ENCODE data around the gene PLB1.

Gene PLB1

GRCh38 chr2:28510184-28510583 lies 14.3 kb downstream of the PLB1 start:
- no peaks in the 10 kb centered on the region for H3K4me1 ChIP-seq (ENCODE audit: control insufficient read depth, insufficient read depth, low read length)
- no peaks in the 10 kb centered on the region for H3K36me3 ChIP-seq (ENCODE audit: control insufficient read depth, insufficient read depth, low read length)
- H3K4me3 ChIP-seq (ENCODE audit: low read depth, low read length) = no peak overlapping the region
- no peaks in the 10 kb centered on the region for H3K9me3 ChIP-seq (ENCODE audit: control insufficient read depth, insufficient read depth, low read length)
- H3K27me3 ChIP-seq (ENCODE audit: control insufficient read depth, insufficient read depth, low read length) = no peaks in the 10 kb centered on the region
- no peak overlapping the region for H3K9ac ChIP-seq (ENCODE audit: low read depth, low read length)

DNA sequence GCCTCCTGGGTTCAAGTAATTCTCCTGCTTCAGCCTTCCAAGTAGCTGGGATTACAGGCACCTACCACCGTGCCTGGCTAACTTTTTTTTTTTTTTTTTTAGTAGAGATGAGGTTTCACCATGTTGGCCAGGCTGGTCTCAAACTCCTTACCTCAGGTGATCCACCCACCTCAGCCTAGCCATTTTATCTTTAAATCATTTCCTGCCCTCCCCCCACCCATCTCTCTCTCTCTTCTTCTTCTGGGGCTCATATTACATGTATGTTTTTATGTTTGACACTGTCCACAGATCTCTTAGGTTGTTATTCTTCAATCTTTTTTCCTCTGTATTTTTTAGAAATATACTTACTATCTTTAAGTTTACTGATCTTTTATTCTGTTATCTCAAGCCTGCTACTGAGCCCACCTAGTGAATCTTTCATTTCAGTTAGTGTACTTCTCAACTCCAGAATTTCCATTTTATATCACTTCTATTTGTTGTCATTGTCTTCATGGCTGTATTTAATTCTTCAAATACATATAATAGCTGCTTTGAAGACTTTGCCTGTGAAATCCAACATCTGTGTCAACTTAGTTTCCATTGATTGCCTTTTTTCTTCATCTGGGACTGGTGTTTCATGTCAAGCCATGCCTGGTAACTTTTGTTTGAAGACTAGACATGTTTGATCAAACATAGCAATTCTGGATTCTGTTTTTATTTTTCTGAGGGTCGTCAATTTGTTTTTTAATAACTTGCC lies 16.2 kb downstream of the PLB1 start:
- Histone ChIP-seq H3K4me1 (ENCODE audit: control insufficient read depth, insufficient read depth, low read length) (no peaks in the 10 kb centered on the region), H3K36me3 (ENCODE audit: control insufficient read depth, insufficient read depth, low read length) (no peaks in the 10 kb centered on the region), H3K9me3 (ENCODE audit: control insufficient read depth, insufficient read depth, low read length) (no peaks in the 10 kb centered on the region), H3K27me3 (ENCODE audit: control insufficient read depth, insufficient read depth, low read length) (no peaks in the 10 kb centered on the region), H3K9ac (ENCODE audit: low read depth, low read length) (no peak overlapping the region), H3K4me3 (ENCODE audit: low read depth, low read length) (no peak overlapping the region)

GRCh38 chr2:28512607-28512965 lies 16.7 kb downstream of the PLB1 start:
- Histone ChIP-seq H3K27me3 (ENCODE audit: control insufficient read depth, insufficient read depth, low read length) (no peaks in the 10 kb centered on the region), H3K36me3 (ENCODE audit: control insufficient read depth, insufficient read depth, low read length) (no peaks in the 10 kb centered on the region), H3K4me3 (ENCODE audit: low read depth, low read length) (no peak overlapping the region), H3K4me1 (ENCODE audit: control insufficient read depth, insufficient read depth, low read length) (no peaks in the 10 kb centered on the region), H3K9ac (ENCODE audit: low read depth, low read length) (no peak overlapping the region), H3K9me3 (ENCODE audit: control insufficient read depth, insufficient read depth, low read length) (no peaks in the 10 kb centered on the region)

DNA sequence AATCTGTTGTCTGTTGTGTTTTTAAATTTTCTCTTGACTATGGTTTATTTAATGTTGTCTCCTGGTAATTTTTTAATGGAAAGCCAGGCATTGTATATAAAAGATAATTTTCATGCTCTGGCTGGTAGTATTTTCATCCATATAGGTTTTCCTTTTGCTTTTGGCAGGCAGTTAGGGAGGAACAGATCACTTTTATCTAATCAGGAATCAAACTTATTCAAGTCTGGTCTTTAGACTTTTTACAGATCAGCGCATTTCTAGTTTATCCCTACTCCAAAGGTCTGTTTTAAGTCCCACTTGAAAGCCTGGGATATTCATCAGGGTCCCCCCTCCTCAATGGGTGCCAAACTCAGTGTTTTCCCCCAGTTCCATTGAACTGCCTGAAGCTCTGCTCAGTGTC lies 17.2 kb downstream of the PLB1 start:
- H3K36me3 ChIP-seq (ENCODE audit: control insufficient read depth, insufficient read depth, low read length) = no peaks in the 10 kb centered on the region
- no peaks in the 10 kb centered on the region for H3K27me3 ChIP-seq (ENCODE audit: control insufficient read depth, insufficient read depth, low read length)
- H3K9ac ChIP-seq (ENCODE audit: low read depth, low read length) = no peak overlapping the region

DNA sequence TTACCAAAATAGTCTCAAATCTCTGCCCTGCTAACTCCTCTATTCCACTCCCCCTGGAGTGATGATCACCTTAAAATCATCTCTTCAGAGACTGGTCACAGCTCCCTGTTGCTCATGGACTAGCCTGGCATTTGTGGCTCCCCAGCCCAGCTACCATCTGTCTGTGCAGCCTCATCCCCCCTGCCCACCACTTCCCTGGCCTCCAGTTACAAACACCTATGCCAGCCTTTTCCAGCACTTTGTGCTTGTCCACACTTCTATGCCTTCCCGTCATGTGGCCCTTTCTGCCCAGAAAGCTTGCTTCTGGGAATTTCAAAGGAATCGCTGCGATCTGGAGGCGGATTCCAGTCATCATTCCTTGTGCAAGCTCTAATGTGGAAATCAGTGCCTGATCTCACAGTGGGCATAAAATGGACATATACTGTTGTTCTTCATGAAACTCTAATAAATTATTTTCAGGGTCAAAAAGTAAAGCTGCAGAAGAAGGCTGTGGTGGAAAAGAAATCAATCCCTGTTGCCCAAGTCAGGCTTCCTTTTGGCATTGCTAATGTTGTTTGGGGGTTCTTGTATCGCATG lies 19.4 kb downstream of the PLB1 start:
- Histone ChIP-seq H3K27me3 (ENCODE audit: control insufficient read depth, insufficient read depth, low read length) (no peaks in the 10 kb centered on the region), H3K4me1 (ENCODE audit: control insufficient read depth, insufficient read depth, low read length) (no peaks in the 10 kb centered on the region), H3K9ac (ENCODE audit: low read depth, low read length) (no peak overlapping the region), H3K4me3 (ENCODE audit: low read depth, low read length) (no peak overlapping the region), H3K9me3 (ENCODE audit: control insufficient read depth, insufficient read depth, low read length) (no peaks in the 10 kb centered on the region), H3K36me3 (ENCODE audit: control insufficient read depth, insufficient read depth, low read length) (no peaks in the 10 kb centered on the region)

More for the DNA sequence above, 17.2 kb downstream of the PLB1 start:
- no peaks in the 10 kb centered on the region for H3K4me1 ChIP-seq (ENCODE audit: control insufficient read depth, insufficient read depth, low read length)
- H3K9me3 ChIP-seq (ENCODE audit: control insufficient read depth, insufficient read depth, low read length) = no peaks in the 10 kb centered on the region
- no peak overlapping the region for H3K4me3 ChIP-seq (ENCODE audit: low read depth, low read length)

DNA sequence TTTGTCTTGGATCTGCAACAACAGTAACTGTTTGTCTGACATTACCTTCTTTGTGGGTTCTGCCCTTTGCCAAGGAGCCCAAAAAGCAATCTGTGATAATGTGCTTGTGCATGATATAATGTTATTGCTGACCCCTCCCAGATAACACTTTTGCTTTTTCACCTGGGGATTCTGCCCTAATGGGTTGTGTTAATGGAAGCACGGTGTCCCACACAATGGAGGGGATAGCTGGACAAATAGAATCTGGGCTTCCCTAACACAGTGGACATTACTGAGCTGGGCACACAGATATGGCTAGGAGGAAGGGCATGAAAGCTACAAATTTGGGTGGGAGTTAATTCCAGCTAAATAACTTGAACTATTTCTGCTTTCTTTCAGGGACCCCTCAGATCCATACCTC lies 20.6 kb downstream of the PLB1 start:
- H3K27me3 ChIP-seq (ENCODE audit: control insufficient read depth, insufficient read depth, low read length) = no peaks in the 10 kb centered on the region
- no peak overlapping the region for H3K4me3 ChIP-seq (ENCODE audit: low read depth, low read length)
- no peaks in the 10 kb centered on the region for H3K36me3 ChIP-seq (ENCODE audit: control insufficient read depth, insufficient read depth, low read length)
- H3K9ac ChIP-seq (ENCODE audit: low read depth, low read length) = no peak overlapping the region
- no peaks in the 10 kb centered on the region for H3K4me1 ChIP-seq (ENCODE audit: control insufficient read depth, insufficient read depth, low read length)
- no peaks in the 10 kb centered on the region for H3K9me3 ChIP-seq (ENCODE audit: control insufficient read depth, insufficient read depth, low read length)

DNA sequence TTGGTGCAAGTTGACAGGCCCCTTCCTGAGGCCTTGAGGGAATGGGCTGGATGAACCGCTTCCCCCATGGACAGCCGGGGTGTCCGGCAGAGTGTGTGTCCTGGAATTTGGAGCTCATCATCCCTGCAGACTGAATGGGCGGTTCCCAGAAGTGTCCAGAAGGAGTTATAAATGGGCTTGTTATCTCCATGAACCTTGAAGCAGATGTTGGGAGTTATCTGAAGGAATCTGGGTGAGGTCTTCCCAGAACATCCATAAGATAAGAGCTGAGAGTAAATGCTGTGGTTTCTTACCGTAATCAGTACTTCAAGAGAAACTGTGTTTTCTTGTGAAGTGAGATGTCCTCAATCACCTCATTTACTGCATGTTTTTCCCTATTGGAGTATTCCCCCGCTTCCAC lies 21.1 kb downstream of the PLB1 start:
- no peak overlapping the region for H3K9ac ChIP-seq (ENCODE audit: low read depth, low read length)
- no peak overlapping the region for H3K4me3 ChIP-seq (ENCODE audit: low read depth, low read length)
- H3K27me3 ChIP-seq (ENCODE audit: control insufficient read depth, insufficient read depth, low read length) = no peaks in the 10 kb centered on the region
- no peaks in the 10 kb centered on the region for H3K36me3 ChIP-seq (ENCODE audit: control insufficient read depth, insufficient read depth, low read length)
- no peaks in the 10 kb centered on the region for H3K4me1 ChIP-seq (ENCODE audit: control insufficient read depth, insufficient read depth, low read length)
- no peaks in the 10 kb centered on the region for H3K9me3 ChIP-seq (ENCODE audit: control insufficient read depth, insufficient read depth, low read length)

DNA sequence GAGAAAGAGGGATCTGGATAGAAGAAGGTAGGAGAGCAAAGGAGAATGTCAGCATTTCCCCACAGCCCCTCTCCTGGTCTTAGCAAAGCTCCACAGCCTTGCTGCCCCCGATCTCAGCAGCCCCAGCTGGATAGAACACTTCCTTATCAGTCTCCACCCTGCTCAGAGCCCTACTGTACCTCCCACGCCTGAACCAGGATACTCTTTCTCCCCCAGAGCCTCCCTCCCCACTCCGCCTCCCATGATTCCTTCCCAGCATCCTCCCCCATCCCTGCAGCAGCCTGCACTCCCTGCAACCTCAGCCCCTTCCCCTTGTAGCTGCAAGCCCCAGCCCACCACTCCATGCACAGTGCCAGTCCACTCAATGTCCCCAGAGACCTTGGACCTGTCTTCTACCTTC lies 25.8 kb downstream of the PLB1 start:
- no peaks in the 10 kb centered on the region for H3K4me1 ChIP-seq (ENCODE audit: control insufficient read depth, insufficient read depth, low read length)
- no peak overlapping the region for H3K9ac ChIP-seq (ENCODE audit: low read depth, low read length)
- H3K27me3 ChIP-seq (ENCODE audit: control insufficient read depth, insufficient read depth, low read length) = peaks cover 2% of the 10 kb centered on the region
- no peaks in the 10 kb centered on the region for H3K36me3 ChIP-seq (ENCODE audit: control insufficient read depth, insufficient read depth, low read length)
- H3K4me3 ChIP-seq (ENCODE audit: low read depth, low read length) = no peak overlapping the region
- no peaks in the 10 kb centered on the region for H3K9me3 ChIP-seq (ENCODE audit: control insufficient read depth, insufficient read depth, low read length)

- H3K4me1 ChIP-seq (ENCODE audit: control insufficient read depth, insufficient read depth, low read length) = no peaks in the 10 kb centered on the region
- H3K9me3 ChIP-seq (ENCODE audit: control insufficient read depth, insufficient read depth, low read length) = no peaks in the 10 kb centered on the region
- no peaks in the 10 kb centered on the region for H3K36me3 ChIP-seq (ENCODE audit: control insufficient read depth, insufficient read depth, low read length)
- peaks cover 2% of the 10 kb centered on the region for H3K27me3 ChIP-seq (ENCODE audit: control insufficient read depth, insufficient read depth, low read length)
- no peak overlapping the region for H3K9ac ChIP-seq (ENCODE audit: low read depth, low read length)
- no peak overlapping the region for H3K4me3 ChIP-seq (ENCODE audit: low read depth, low read length)
Observed at GRCh38 chr2:28522481-28522880, 26.6 kb downstream of the PLB1 start.

DNA sequence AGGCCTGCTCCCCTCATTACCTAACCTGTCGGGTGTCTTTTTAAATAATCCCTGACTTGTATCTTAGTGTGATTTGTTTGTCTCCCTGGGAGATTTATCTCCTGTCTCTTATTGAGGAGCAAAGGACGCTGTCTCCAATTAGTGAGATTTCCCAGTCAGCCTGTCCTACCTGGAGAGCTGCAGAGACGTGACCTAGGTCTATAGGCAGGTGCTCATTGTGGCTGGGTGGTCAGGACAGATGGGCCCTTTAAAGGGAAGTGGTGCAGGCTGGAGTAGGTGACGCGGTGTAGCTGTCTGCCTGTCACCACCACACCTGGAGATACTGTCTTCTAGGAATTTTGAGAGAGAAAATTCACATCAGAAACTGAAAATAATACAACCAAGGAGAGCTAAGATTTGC lies 28.0 kb downstream of the PLB1 start:
- no peaks in the 10 kb centered on the region for H3K9me3 ChIP-seq (ENCODE audit: control insufficient read depth, insufficient read depth, low read length)
- no peaks in the 10 kb centered on the region for H3K36me3 ChIP-seq (ENCODE audit: control insufficient read depth, insufficient read depth, low read length)
- peaks cover 2% of the 10 kb centered on the region for H3K27me3 ChIP-seq (ENCODE audit: control insufficient read depth, insufficient read depth, low read length)
- no peak overlapping the region for H3K4me3 ChIP-seq (ENCODE audit: low read depth, low read length)
- no peak overlapping the region for H3K9ac ChIP-seq (ENCODE audit: low read depth, low read length)
- no peaks in the 10 kb centered on the region for H3K4me1 ChIP-seq (ENCODE audit: control insufficient read depth, insufficient read depth, low read length)

DNA sequence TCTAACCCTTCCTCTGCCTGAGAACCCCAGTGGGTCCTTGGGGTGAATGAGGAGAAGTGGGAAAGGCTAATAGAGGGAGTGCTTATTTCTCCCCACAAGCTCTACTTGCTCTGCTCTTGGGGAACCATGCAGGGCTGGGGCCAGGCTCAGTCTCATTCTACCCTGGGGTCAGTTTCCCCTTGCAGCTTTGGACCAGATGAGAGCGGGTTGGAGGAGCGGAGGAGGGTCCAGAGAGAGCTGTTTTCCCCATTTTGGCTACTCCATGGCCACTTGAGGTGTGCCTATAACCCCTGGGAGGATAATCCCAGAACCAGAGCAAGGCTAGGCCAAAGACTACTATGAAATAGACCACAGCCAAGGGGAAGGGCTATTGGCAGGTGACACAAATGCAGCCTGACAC lies 29.6 kb downstream of the PLB1 start:
- H3K9ac ChIP-seq (ENCODE audit: low read depth, low read length) = no peak overlapping the region
- peaks cover 2% of the 10 kb centered on the region for H3K27me3 ChIP-seq (ENCODE audit: control insufficient read depth, insufficient read depth, low read length)
- no peak overlapping the region for H3K4me3 ChIP-seq (ENCODE audit: low read depth, low read length)
- no peaks in the 10 kb centered on the region for H3K9me3 ChIP-seq (ENCODE audit: control insufficient read depth, insufficient read depth, low read length)
- H3K4me1 ChIP-seq (ENCODE audit: control insufficient read depth, insufficient read depth, low read length) = no peaks in the 10 kb centered on the region
- no peaks in the 10 kb centered on the region for H3K36me3 ChIP-seq (ENCODE audit: control insufficient read depth, insufficient read depth, low read length)

- Histone ChIP-seq H3K36me3 (ENCODE audit: control insufficient read depth, insufficient read depth, low read length) (no peaks in the 10 kb centered on the region), H3K27me3 (ENCODE audit: control insufficient read depth, insufficient read depth, low read length) (peaks cover 2% of the 10 kb centered on the region), H3K4me1 (ENCODE audit: control insufficient read depth, insufficient read depth, low read length) (no peaks in the 10 kb centered on the region)
Observed at GRCh38 chr2:28526527-28527132, 30.8 kb downstream of the PLB1 start.

More at GRCh38 chr2:28526527-28527132, 30.8 kb downstream of the PLB1 start:
- Histone ChIP-seq H3K9me3 (ENCODE audit: control insufficient read depth, insufficient read depth, low read length) (no peaks in the 10 kb centered on the region), H3K4me3 (ENCODE audit: low read depth, low read length) (no peak overlapping the region), H3K9ac (ENCODE audit: low read depth, low read length) (no peak overlapping the region)
